ENCODE results near the gene FSD1L.

Gene FSD1L

DNA sequence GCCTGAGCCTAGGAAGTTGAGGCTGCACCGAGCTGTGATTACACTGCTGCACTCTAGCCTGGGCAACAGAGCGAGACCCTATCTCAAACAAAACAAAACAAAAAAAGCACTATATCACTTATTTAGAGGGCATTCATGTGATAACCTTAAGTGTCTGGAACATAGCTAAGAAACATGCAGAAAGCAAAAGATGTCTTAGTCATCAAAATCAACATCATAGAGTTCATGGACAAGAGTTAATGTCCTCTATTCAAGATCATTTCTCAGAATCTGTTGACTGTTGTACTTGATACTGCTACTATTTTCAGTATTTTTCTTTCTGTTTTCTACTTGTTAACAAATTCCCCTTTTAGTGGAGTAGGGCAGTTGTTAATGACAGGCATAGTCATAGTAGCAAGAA lies 25.4 kb downstream of the FSD1L start:
- TF ChIP-seq EZH2phosphoT487 (conservative IDR thresholded peaks at IDR 0.05; ENCODE audit: low read length) = no peak
- TF ChIP-seq, protein P1, sequence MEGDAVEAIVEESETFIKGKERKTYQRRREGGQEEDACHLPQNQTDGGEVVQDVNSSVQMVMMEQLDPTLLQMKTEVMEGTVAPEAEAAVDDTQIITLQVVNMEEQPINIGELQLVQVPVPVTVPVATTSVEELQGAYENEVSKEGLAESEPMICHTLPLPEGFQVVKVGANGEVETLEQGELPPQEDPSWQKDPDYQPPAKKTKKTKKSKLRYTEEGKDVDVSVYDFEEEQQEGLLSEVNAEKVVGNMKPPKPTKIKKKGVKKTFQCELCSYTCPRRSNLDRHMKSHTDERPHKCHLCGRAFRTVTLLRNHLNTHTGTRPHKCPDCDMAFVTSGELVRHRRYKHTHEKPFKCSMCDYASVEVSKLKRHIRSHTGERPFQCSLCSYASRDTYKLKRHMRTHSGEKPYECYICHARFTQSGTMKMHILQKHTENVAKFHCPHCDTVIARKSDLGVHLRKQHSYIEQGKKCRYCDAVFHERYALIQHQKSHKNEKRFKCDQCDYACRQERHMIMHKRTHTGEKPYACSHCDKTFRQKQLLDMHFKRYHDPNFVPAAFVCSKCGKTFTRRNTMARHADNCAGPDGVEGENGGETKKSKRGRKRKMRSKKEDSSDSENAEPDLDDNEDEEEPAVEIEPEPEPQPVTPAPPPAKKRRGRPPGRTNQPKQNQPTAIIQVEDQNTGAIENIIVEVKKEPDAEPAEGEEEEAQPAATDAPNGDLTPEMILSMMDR (IDR thresholded peaks at IDR 0.05; ENCODE audit: insufficient read depth, low read length, poor library complexity, severe bottlenecking) = no peak
- no peaks in the 10 kb centered on the region for H4K20me1 ChIP-seq (ENCODE audit: low read depth, low read length)
- H3K27me3 ChIP-seq (ENCODE audit: low read length) = no peaks in the 10 kb centered on the region
- H3K36me3 ChIP-seq (ENCODE audit: low read length) = peaks cover 2% of the 10 kb centered on the region; the same call in 1 of the 2 replicates
- H3K27ac ChIP-seq (ENCODE audit: low read depth, low read length) = no peak overlapping the region
- H2AFZ ChIP-seq (ENCODE audit: low read depth, low read length, severe bottlenecking) = no peak overlapping the region
- no peaks in the 10 kb centered on the region for H3K9me2 ChIP-seq (replicated peaks; ENCODE audit: insufficient read depth, low read length)
- H3F3A ChIP-seq (ENCODE audit: insufficient read depth) = no peaks in the 10 kb centered on the region
- H3K9me3 ChIP-seq (ENCODE audit: insufficient read depth, low read length) = no peaks in the 10 kb centered on the region
- no peak overlapping the region for H3K9ac ChIP-seq (ENCODE audit: low read length)
- no peaks in the 10 kb centered on the region for H3K79me2 ChIP-seq (ENCODE audit: insufficient read depth, low read length)
- H3K4me2 ChIP-seq (ENCODE audit: low read depth, low read length, poor library complexity, severe bottlenecking) = no peak overlapping the region
- H3K4me3 ChIP-seq (ENCODE audit: insufficient read depth, low read length, poor library complexity, severe bottlenecking) = no peak overlapping the region

DNA sequence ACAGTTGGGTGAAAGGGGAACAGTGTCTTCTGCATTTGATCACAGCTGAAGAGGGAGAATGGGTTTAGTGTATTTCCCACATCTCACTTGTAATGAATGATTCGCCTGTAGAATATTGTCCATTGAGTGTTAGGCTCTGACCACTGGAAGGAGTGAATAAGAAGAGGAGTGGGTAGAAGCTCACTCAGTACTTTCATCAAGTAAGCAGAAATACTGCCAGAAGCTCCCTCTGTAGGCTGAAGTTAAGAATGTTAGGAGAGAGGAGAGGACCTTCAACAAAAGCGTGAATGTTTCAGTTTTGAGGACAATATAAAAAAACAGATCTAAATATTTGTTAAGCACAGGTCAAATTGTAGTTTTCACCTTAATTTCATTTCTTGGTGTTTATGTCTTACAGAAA lies 27.5 kb downstream of the FSD1L start:
- H3K79me2 ChIP-seq (ENCODE audit: insufficient read depth, low read length) = no peaks in the 10 kb centered on the region
- no peak overlapping the region for H3K27ac ChIP-seq (ENCODE audit: low read depth, low read length)
- no peaks in the 10 kb centered on the region for H3K9me3 ChIP-seq (ENCODE audit: insufficient read depth, low read length)
- TF ChIP-seq, protein P1 (IDR thresholded peaks at IDR 0.05; ENCODE audit: insufficient read depth, low read length, poor library complexity, severe bottlenecking) = peak; percentile 11
- no peak for TF ChIP-seq EZH2phosphoT487 (conservative IDR thresholded peaks at IDR 0.05; ENCODE audit: low read length)
- no peak overlapping the region for H3K4me2 ChIP-seq (ENCODE audit: low read depth, low read length, poor library complexity, severe bottlenecking)
- H4K20me1 ChIP-seq (ENCODE audit: low read depth, low read length) = no peaks in the 10 kb centered on the region
- H3K27me3 ChIP-seq (ENCODE audit: low read length) = no peaks in the 10 kb centered on the region
- no peaks in the 10 kb centered on the region for H3K9me2 ChIP-seq (replicated peaks; ENCODE audit: insufficient read depth, low read length)
- no peak overlapping the region for H3K9ac ChIP-seq (ENCODE audit: low read length)
- no peaks in the 10 kb centered on the region for H3F3A ChIP-seq (ENCODE audit: insufficient read depth)
- no peak overlapping the region for H2AFZ ChIP-seq (ENCODE audit: low read depth, low read length, severe bottlenecking)
- no peak overlapping the region for H3K4me3 ChIP-seq (ENCODE audit: insufficient read depth, low read length, poor library complexity, severe bottlenecking)
- peaks cover 2% of the 10 kb centered on the region; the same call in 1 of the 2 replicates for H3K36me3 ChIP-seq (ENCODE audit: low read length)

DNA sequence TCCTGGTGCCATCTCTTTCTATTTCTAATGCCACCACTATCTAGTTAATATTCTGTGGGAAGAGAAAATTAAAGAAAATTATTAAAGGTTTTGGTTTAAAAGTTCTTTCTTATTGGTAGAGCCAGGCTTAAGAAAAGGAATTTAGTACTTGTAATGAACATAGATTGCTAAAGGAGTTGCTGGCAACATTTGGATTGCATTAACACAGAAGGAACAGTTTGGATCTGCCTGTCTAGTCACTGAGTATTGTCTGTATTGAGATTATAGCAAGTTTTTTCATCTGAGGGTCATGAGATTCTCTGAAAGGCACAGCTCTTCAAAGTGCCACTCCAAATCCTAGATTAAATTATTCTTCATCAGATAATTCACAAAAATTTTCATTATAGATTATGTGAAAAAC lies 32.0 kb downstream of the FSD1L start:
- Histone ChIP-seq H3K27me3 (ENCODE audit: low read length) (no peaks in the 10 kb centered on the region), H3K27ac (ENCODE audit: low read depth, low read length) (no peak overlapping the region), H3K4me3 (ENCODE audit: insufficient read depth, low read length, poor library complexity, severe bottlenecking) (no peak overlapping the region), H2AFZ (ENCODE audit: low read depth, low read length, severe bottlenecking) (no peak overlapping the region), H3K79me2 (ENCODE audit: insufficient read depth, low read length) (no peaks in the 10 kb centered on the region), H3K9me3 (ENCODE audit: insufficient read depth, low read length) (no peaks in the 10 kb centered on the region), H3K9me2 (replicated peaks; ENCODE audit: insufficient read depth, low read length) (no peaks in the 10 kb centered on the region), H3F3A (ENCODE audit: insufficient read depth) (no peaks in the 10 kb centered on the region), H3K36me3 (ENCODE audit: low read length) (no peaks in the 10 kb centered on the region), H4K20me1 (ENCODE audit: low read depth, low read length) (no peaks in the 10 kb centered on the region), H3K9ac (ENCODE audit: low read length) (no peak overlapping the region), H3K4me2 (ENCODE audit: low read depth, low read length, poor library complexity, severe bottlenecking) (no peak overlapping the region)
- TF ChIP-seq, protein P1 (IDR thresholded peaks at IDR 0.05; ENCODE audit: insufficient read depth, low read length, poor library complexity, severe bottlenecking) = no peak
- TF ChIP-seq EZH2phosphoT487 (conservative IDR thresholded peaks at IDR 0.05; ENCODE audit: low read length) = no peak
